CD4-positive, alpha-beta T cell treated with Interleukin-2 at 100 ng/mL for 4 hours (primary cell): ENCODE results near the gene GLIS1.

ENCODE experiments used
- DNase-seq: peaks from one replicate; pipeline ENCODE4 v3.0.0-alpha.2; 2020; ENCODE audit warnings: low spot score

Gene GLIS1

GRCh38 chr1:53530550-53530949, 208.4 kb downstream of the GLIS1 start:
- no peak for DNase-seq

- DNase-seq: no peak
Measured at GRCh38 chr1:53529555-53529954, 209.4 kb downstream of the GLIS1 start.

GRCh38 chr1:53527368-53527767, 211.6 kb downstream of the GLIS1 start:
- DNase-seq: no peak

GRCh38 chr1:53526451-53527101, 212.4 kb downstream of the GLIS1 start:
- DNase-seq: no peak

- DNase-seq: no peak
Measured at GRCh38 chr1:53525595-53525994, 213.4 kb downstream of the GLIS1 start.

GRCh38 chr1:53524428-53525375, 214.3 kb downstream of the GLIS1 start:
- no peak for DNase-seq

GRCh38 chr1:53521924-53522552, 216.9 kb downstream of the GLIS1 start:
- DNase-seq: no peak

GRCh38 chr1:53520481-53520880, 218.5 kb downstream of the GLIS1 start:
- no peak for DNase-seq

GRCh38 chr1:53519421-53519820, 219.5 kb downstream of the GLIS1 start:
- no peak for DNase-seq

- no peak for DNase-seq
Measured at GRCh38 chr1:53518775-53519174, 220.2 kb downstream of the GLIS1 start.

- DNase-seq: no peak
Measured at GRCh38 chr1:53517821-53518352, 221.1 kb downstream of the GLIS1 start.

- DNase-seq: no peak
Measured at GRCh38 chr1:53517109-53517508, 221.9 kb downstream of the GLIS1 start.

- no peak for DNase-seq
Measured at GRCh38 chr1:53516181-53516580, 222.8 kb downstream of the GLIS1 start.

GRCh38 chr1:53514436-53514835, 224.5 kb downstream of the GLIS1 start:
- DNase-seq: no peak

GRCh38 chr1:53513846-53514245, 225.1 kb downstream of the GLIS1 start:
- DNase-seq: no peak

GRCh38 chr1:53512807-53513755, 225.9 kb downstream of the GLIS1 start:
- DNase-seq: no peak

- no peak for DNase-seq
Measured at GRCh38 chr1:53511933-53512806, 226.8 kb downstream of the GLIS1 start.

GRCh38 chr1:53511323-53511932, 227.5 kb downstream of the GLIS1 start:
- no peak for DNase-seq

- no peak for DNase-seq
Measured at GRCh38 chr1:53510215-53510614, 228.7 kb downstream of the GLIS1 start.

GRCh38 chr1:53509775-53510174, 229.2 kb downstream of the GLIS1 start:
- no peak for DNase-seq
